HUES64 (cell line): ENCODE measurements around the gene SLC25A15.
"Not testable (repeated sequence)": the region's sequence is repeated elsewhere in the genome, so short reads cannot be mapped to it uniquely, and the experiment has no call there.

ENCODE experiments used
- H3K27ac ChIP-seq: 2 replicates; pipeline ENCODE4 v1.7.0; 2013; ENCODE audit warnings: low read depth, low read length, inconsistent platforms
- H3K27me3 ChIP-seq: 2 replicates; pipeline ENCODE4 v1.6.1; 2013; ENCODE audit warnings: mild to moderate bottlenecking, low read length; ENCODE audit not compliant: insufficient read depth
- H3K36me3 ChIP-seq: 2 replicates; pipeline ENCODE4 v1.6.1; 2013; ENCODE audit warnings: mild to moderate bottlenecking, low read length; ENCODE audit not compliant: insufficient read depth
- H3K4me1 ChIP-seq: 2 replicates; pipeline ENCODE4 v1.6.1; 2013; ENCODE audit warnings: mild to moderate bottlenecking, low read length, moderate library complexity; ENCODE audit not compliant: insufficient read depth
- H3K4me3 ChIP-seq: 2 replicates; pipeline ENCODE4 v1.5.1; 2013; ENCODE audit warnings: mild to moderate bottlenecking, low read length, moderate library complexity
- H3K9ac ChIP-seq: 2 replicates; pipeline ENCODE4 v1.6.1; 2013; ENCODE audit warnings: mild to moderate bottlenecking, low read depth, low read length
- H3K9me3 ChIP-seq: 2 replicates; pipeline ENCODE4 v1.6.1; 2013; ENCODE audit warnings: low read depth, low read length; ENCODE audit not compliant: insufficient read depth
- WGBS: fragments of 150-250, 120-280 bp; methylation state at CpG from one replicate; pipeline ENCODE4 v1.1.7; 2013; ENCODE audit warnings: missing lambda C conversion rate; 5-methylcytosine and 5-hydroxymethylcytosine counted together

The SLC25A15 gene

DNA sequence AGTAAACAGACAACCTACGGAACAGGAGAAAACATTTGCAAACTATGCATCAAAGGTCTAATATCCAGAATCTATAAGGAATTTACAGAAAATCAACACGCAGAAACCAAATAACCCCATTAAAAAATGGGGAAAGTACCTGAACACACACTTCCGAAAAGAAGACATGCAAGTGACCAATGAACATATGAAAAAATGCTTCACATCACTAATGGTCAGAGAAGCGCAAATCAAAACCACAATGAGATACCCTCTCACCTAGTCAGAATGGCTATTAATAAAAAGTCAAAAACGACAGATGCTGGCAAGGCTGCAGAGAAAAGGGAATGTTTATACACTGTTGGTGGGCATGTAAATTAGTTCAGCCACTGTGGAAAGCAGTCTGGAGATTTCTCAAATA is 29.5 kb downstream of the SLC25A15 start:
- Histone ChIP-seq H3K36me3 (no peaks in the 10 kb centered on the region), H3K27ac (no peak overlapping the region), H3K4me3 (no peak overlapping the region), H3K9ac (no peak overlapping the region), H3K9me3 (no peaks in the 10 kb centered on the region), H3K27me3 (no peaks in the 10 kb centered on the region), H3K4me1 (no peaks in the 10 kb centered on the region)
- 89% methylated on average over 5 of the region's 5 CpGs for WGBS

DNA sequence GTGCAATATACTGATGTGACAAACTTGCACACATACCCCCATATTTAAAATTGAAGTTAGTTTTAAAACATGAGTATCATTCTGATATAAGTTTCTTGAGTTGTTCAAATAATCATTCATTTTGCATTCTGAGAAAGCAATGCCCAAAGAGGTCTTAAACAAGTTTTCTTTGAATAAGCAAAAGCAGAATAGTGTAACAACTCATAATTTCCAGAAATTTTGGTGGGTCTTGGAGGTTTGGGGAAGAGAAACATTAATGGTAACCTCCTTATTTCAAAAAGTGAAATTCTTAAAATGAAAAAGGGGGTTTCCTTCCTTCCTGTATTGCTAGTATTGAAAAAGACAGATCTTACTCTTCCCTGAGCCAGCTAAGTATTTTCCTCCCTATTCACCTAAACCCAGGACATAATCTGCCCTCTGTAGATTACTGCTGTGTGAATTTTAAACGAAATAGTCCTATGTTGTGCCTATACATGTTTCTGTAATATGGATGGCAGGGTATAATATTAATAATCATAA is 30.4 kb downstream of the SLC25A15 start:
- Histone ChIP-seq H3K27me3 (no peaks in the 10 kb centered on the region), H3K27ac (no peak overlapping the region), H3K36me3 (no peaks in the 10 kb centered on the region), H3K9ac (no peak overlapping the region), H3K9me3 (no peaks in the 10 kb centered on the region), H3K4me3 (no peak overlapping the region), H3K4me1 (no peaks in the 10 kb centered on the region)
- WGBS = 100% methylated on average over 1 of the region's 1 CpG

DNA sequence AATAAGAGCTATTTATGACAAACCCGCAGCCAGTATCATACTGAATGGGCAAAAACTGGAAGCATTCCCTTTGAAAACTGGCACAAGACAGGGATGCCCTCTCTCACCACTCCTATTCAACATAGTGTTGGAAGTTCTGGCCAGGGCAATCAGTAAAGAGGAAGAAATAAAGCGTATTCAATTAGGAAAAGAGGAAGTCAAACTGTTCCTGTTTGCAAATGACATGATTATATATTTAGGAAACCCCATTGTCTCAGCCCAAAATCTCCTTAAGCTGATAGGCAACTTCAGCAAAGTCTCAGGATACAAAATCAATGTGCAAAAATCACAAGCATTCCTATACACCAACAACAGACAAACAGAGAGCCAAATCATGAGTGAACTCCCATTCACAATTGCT is 50.3 kb downstream of the SLC25A15 start:
- not testable (repeated sequence) for H3K9me3 ChIP-seq, H3K27ac ChIP-seq, H3K36me3 ChIP-seq, H3K4me1 ChIP-seq, H3K4me3 ChIP-seq, H3K27me3 ChIP-seq, H3K9ac ChIP-seq
- WGBS = 100% methylated on average over 1 of the region's 2 CpGs

DNA sequence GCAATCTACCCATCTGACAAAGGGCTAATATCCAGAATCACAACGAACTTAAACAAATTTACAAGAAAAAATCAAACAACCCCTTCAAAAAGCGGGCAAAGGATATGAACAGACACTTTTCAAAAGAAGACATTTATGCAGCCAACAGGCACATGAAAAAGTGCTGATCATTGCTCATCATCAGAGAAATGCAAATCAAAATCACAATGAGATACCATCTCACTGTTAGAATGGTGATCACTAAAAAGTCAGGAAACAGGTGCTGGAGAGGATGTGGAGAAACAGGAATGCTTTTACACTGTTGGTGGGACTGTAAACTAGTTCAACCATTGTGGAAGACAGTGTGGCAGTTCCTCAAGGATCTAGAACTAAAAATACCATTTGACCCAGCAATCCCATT is 51.5 kb downstream of the SLC25A15 start:
- H3K9me3 ChIP-seq, H3K4me1 ChIP-seq, H3K9ac ChIP-seq, H3K4me3 ChIP-seq, H3K36me3 ChIP-seq, H3K27me3 ChIP-seq, H3K27ac ChIP-seq: not testable (repeated sequence)
- WGBS = 83% methylated on average over 2 of the region's 2 CpGs
